HepG2 (cell line): ENCODE measurements around the gene ZNF618. TPM values are rescaled to one million over a fixed set of nuclear protein-coding genes. Genes with fewer than 3 reads are reported as not detected.

Source experiments
- CHD2 ChIP-seq: IDR thresholded peaks from 2 replicates; pipeline ENCODE4 v1.6.1; 2011; ENCODE audit warnings: low read depth, low read length, improper control_type of control experiment
- CSRNP1 ChIP-seq: sonication (generic); formaldehyde crosslinking; IDR thresholded peaks from 2 replicates; pipeline ENCODE4 v1.8.1; 2023; ENCODE audit warnings: mild to moderate bottlenecking, missing genetic modification reagents
- MTA1 ChIP-seq: sonication (generic); formaldehyde crosslinking; IDR thresholded peaks from 2 replicates; pipeline ENCODE4 v1.4.0; 2020; ENCODE audit warnings: missing genetic modification reagents, mild to moderate bottlenecking, borderline replicate concordance
- MTF1 ChIP-seq: sonication (generic); formaldehyde crosslinking; IDR thresholded peaks from 2 replicates; pipeline ENCODE4 v1.5.0; 2020; ENCODE audit warnings: missing genetic modification reagents
- MYC ChIP-seq: sonication (generic); formaldehyde crosslinking; IDR thresholded peaks from 2 replicates; pipeline ENCODE4 v1.9.0; 2021; ENCODE audit warnings: missing genetic modification reagents, borderline replicate concordance
- MYPOP ChIP-seq: sonication (generic); formaldehyde crosslinking; IDR thresholded peaks from 2 replicates; pipeline ENCODE4 v1.8.1; 2023; ENCODE audit warnings: mild to moderate bottlenecking, moderate library complexity, missing genetic modification reagents
- NKX3-1 ChIP-seq: sonication (generic); formaldehyde crosslinking; IDR thresholded peaks from 2 replicates; pipeline ENCODE4 v1.5.0; 2020; ENCODE audit warnings: missing genetic modification reagents
- NR3C1 ChIP-seq: sonication (generic); formaldehyde crosslinking; IDR thresholded peaks from 2 replicates; pipeline ENCODE4 v1.4.0; 2020; ENCODE audit warnings: missing genetic modification reagents
- PCBP2 ChIP-seq: fragments of 200-400 bp; formaldehyde crosslinking; optimal IDR thresholded peaks from 2 replicates; pipeline ENCODE3; 2018; ENCODE audit warnings: low read length, low read depth; ENCODE audit not compliant: poor library complexity, severe bottlenecking
- SRY ChIP-seq: sonication (generic); formaldehyde crosslinking; IDR thresholded peaks from 2 replicates; pipeline ENCODE4 v1.8.0; 2022; ENCODE audit warnings: mild to moderate bottlenecking, missing genetic modification reagents
- TGIF2 ChIP-seq: IDR thresholded peaks from 2 replicates; pipeline ENCODE4 v1.6.1; 2016; ENCODE audit warnings: control low read depth, missing compliant biosample characterization
- ZNF468 ChIP-seq: sonication (generic); formaldehyde crosslinking; IDR thresholded peaks from 2 replicates; pipeline ENCODE4 v1.8.0; 2022; ENCODE audit warnings: mild to moderate bottlenecking, moderate library complexity, missing genetic modification reagents
- ZNF513 ChIP-seq: sonication (generic); formaldehyde crosslinking; conservative IDR thresholded peaks from 2 replicates; pipeline ENCODE4 v1.5.0; 2020; ENCODE audit warnings: missing genetic modification reagents
- ZNF546 ChIP-seq: sonication (generic); formaldehyde crosslinking; conservative IDR thresholded peaks from 2 replicates; pipeline ENCODE4 v1.8.1; 2023; ENCODE audit warnings: mild to moderate bottlenecking, missing genetic modification reagents
- ZSCAN25 ChIP-seq: sonication (generic); formaldehyde crosslinking; IDR thresholded peaks from 2 replicates; pipeline ENCODE4 v1.8.0; 2022; ENCODE audit warnings: mild to moderate bottlenecking, missing genetic modification reagents
- ZSCAN30 ChIP-seq: sonication (generic); formaldehyde crosslinking; IDR thresholded peaks from 2 replicates; pipeline ENCODE4 v1.5.0; 2020; ENCODE audit warnings: mild to moderate bottlenecking, missing genetic modification reagents
- ZSCAN5A ChIP-seq: sonication (generic); formaldehyde crosslinking; IDR thresholded peaks from 2 replicates; pipeline ENCODE4 v1.8.0; 2022; ENCODE audit warnings: mild to moderate bottlenecking, missing genetic modification reagents, borderline replicate concordance
- polyA plus RNA-seq, 8 experiments: library from polyadenylated mRNA; depleted of rRNA in 3 of 8; stranded (reverse) in 7 of 8; unstranded in 1 of 8; fragments of >200 nt; fragmentation: Illumina TruSeq in 4 of 8; extraction: Trizol in 4 of 8; gene quantifications; 2 replicates each; pipeline versions ENCODE4 v1.2.1 to v1.2.3, GENCODE V29; 2011 to 2016; ENCODE audit warnings: low read depth in 4 of 8, missing spikeins in 1 of 8, mixed read lengths in 1 of 8; ENCODE audit not compliant: insufficient read depth in 1 of 8
- total RNA-seq, 5 experiments: library from RNA; depleted of rRNA; stranded (reverse); fragments of >200 nt; fragmentation: Illumina TruSeq; extraction: Trizol; gene quantifications; 2 replicates each; pipeline ENCODE4 v1.2.3, GENCODE V29; 2016; ENCODE audit warnings: low read depth in 1 of 5
- TF ChIP-seq, protein P1 (sequence below): sonication (generic); formaldehyde crosslinking; IDR thresholded peaks from 2 replicates; pipeline ENCODE4 v1.5.1; 2020; ENCODE audit warnings: mild to moderate bottlenecking, missing genetic modification reagents, borderline replicate concordance

The ZNF618 gene
- total and polyA plus RNA-seq, 2 of the 13 experiments (the other 11 are each of a cell fraction or from before 2014, with no cell fraction given): 0.07 TPM

DNA sequence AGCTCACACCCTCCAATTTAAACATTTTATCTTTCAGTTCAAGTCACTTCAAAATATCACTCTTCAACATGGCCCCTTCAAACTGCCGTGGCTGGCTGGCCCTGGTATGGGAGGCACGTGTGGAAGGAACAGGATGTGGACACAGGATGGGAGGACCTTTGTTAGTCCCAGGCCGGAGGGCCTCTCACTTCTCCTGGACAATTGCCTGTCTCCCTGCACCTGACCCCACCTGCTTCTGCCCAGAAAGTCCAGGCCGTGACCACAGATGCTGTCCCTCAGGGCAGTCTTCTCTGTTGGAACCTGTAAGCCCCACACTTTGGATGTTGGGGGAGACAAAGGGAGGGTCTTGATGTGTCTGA is 182.6 kb downstream of the ZNF618 start (continued):
- TF ChIP-seq ZNF546 (CRISPR knock-in tag): no peak
- no peak for TF ChIP-seq ZNF513 (CRISPR knock-in tag)
- TF ChIP-seq ZSCAN5A (CRISPR knock-in tag): no peak
- no peak for TF ChIP-seq MTA1 (CRISPR knock-in tag)
- no peak for TF ChIP-seq MYPOP (CRISPR knock-in tag)
- TF ChIP-seq, protein P1, sequence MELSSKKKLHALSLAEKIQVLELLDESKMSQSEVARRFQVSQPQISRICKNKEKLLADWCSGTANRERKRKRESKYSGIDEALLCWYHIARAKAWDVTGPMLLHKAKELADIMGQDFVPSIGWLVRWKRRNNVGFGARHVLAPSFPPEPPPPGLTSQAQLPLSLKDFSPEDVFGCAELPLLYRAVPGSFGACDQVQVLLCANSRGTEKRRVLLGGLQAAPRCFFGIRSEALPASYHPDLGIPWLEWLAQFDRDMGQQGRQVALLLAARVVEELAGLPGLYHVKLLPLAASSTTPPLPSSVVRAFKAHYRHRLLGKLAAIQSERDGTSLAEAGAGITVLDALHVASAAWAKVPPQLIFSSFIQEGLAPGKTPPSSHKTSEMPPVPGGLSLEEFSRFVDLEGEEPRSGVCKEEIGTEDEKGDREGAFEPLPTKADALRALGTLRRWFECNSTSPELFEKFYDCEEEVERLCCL: no peak
- TF ChIP-seq NKX3-1 (CRISPR knock-in tag): no peak
- no peak for TF ChIP-seq SRY (CRISPR knock-in tag)
- TF ChIP-seq NR3C1 (CRISPR knock-in tag): no peak
- no peak for TF ChIP-seq CHD2
- TF ChIP-seq PCBP2: no peak
- no peak for TF ChIP-seq ZSCAN30 (CRISPR knock-in tag)
- no peak for TF ChIP-seq MTF1
- no peak for TF ChIP-seq CSRNP1 (CRISPR knock-in tag)
- no peak for TF ChIP-seq MYC (CRISPR knock-in tag)
- TF ChIP-seq ZSCAN25 (CRISPR knock-in tag): no peak
- TF ChIP-seq TGIF2 (CRISPR knock-in tag): no peak
- TF ChIP-seq ZNF468 (CRISPR knock-in tag): no peak
